Measurements from ENCODE around the gene RPS27L. TPM values are rescaled to one million over a fixed set of nuclear protein-coding genes. Genes with fewer than 3 reads are reported as not detected.

RPS27L gene
- total and polyA plus RNA-seq, 2 experiments from 2014 or later = 30.6 to 326 TPM

GRCh38 chr15:63194302-63194701, 37.0 kb upstream of the RPS27L start:
- Histone ChIP-seq H3K27me3 (no peaks in the 10 kb centered on the region), H3K4me1 (ENCODE audit: low read depth) (peaks cover 33% of the 10 kb centered on the region), H3K36me3 (no peaks in the 10 kb centered on the region), H3K27ac (no peak overlapping the region), H3K9me3 (ENCODE audit: low read depth) (no peaks in the 10 kb centered on the region), H3K4me3 (no peak overlapping the region)
- no peak for DNase-seq (ENCODE audit: low read depth in 1 of 2, low spot score in 1 of 2)
- TF ChIP-seq CTCF (IDR thresholded peaks at IDR 0.05; ENCODE audit: low read depth, low read length) = no peak

DNA sequence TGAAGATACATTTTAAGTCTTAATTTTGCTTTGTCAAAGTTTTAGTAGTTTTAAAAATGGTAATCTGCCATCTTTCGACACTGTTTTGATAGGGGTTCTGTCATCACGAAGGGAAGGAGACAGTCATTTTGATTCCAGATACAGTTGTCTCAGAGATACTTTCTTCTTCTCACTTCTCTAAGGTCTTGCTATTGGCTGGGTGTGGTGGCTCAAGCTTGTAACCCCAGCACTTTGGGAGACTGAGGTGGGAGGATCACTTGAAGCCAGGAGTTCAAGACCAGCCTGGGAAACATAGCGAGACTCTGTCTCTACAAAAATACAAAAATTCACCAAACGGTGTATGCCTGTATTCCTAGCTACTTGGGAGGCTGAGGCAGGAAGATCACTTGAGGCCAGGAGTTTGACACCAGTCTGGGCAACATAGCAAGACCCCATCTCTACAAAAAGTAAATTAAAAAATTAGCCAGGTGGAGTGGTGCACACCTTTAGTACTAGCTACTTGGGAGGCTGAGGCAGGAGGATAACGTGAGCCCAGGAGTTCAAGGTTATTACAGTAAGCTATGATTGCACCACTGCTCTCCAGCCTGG, 35.4 kb upstream of the RPS27L start:
- DNase-seq (ENCODE audit: low read depth in 1 of 2, low spot score in 1 of 2) = no peak
- TF ChIP-seq CTCF (IDR thresholded peaks at IDR 0.05; ENCODE audit: low read depth, low read length) = no peak

DNA sequence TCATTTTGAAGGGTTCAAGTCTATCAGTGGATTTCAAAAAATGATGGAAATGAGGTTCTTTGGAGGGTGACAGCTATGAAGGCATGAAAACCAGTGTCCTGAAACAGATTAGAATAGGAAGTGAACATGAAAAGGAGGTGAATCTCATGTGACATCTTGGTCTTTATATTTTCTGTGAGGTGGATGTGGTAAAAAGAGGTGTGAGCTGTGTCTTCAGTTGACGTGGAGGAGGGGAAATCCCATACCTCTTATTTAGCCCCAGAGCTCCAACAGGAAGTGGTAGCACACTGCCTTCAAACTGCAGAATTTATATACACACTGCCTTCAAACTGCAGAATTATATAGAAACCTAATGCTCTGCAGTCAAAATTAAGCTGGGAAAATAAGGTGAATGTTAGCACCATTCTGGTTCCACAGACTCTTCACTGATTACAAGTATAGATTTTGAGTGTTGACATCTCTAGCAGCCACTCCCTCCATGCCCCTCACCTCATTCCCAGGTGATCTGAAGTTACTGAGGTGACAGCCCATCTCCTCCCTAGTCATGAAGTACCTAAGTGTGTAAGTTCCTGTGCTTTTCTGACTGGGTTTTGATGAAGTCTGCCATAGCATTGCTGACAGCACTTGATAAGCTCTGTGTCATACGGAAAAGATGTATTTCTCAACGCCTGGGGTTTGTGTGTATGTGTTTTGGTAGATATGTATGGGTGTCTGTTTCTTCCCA, 34.8 kb upstream of the RPS27L start:
- no peak overlapping the region for H3K27ac ChIP-seq
- peaks cover 3% of the 10 kb centered on the region for H3K27me3 ChIP-seq
- TF ChIP-seq CTCF (IDR thresholded peaks at IDR 0.05; ENCODE audit: low read depth, low read length) = no peak
- H3K9me3 ChIP-seq (ENCODE audit: low read depth) = no peaks in the 10 kb centered on the region
- H3K4me3 ChIP-seq = no peak overlapping the region
- no peaks in the 10 kb centered on the region for H3K36me3 ChIP-seq
- peak in 1 of 2 donors; percentile 52 for DNase-seq (ENCODE audit: low read depth in 1 of 2, low spot score in 1 of 2)
- H3K4me1 ChIP-seq (ENCODE audit: low read depth) = peaks cover 17% of the 10 kb centered on the region

More for the DNA sequence above, 35.4 kb upstream of the RPS27L start:
- Histone ChIP-seq H3K36me3 (no peaks in the 10 kb centered on the region), H3K9me3 (ENCODE audit: low read depth) (no peaks in the 10 kb centered on the region), H3K4me1 (ENCODE audit: low read depth) (peaks cover 17% of the 10 kb centered on the region), H3K4me3 (no peak overlapping the region), H3K27me3 (peaks cover 3% of the 10 kb centered on the region), H3K27ac (no peak overlapping the region)

GRCh38 chr15:63190769-63191649, 33.7 kb upstream of the RPS27L start:
- Histone ChIP-seq H3K4me1 (ENCODE audit: low read depth) (peaks cover 17% of the 10 kb centered on the region), H3K36me3 (no peaks in the 10 kb centered on the region), H3K4me3 (peak overlapping the region; percentile 83), H3K9me3 (ENCODE audit: low read depth) (no peaks in the 10 kb centered on the region), H3K27ac (no peak overlapping the region), H3K27me3 (peaks cover 3% of the 10 kb centered on the region)
- DNase-seq (ENCODE audit: low read depth in 1 of 2, low spot score in 1 of 2) = no peak
- no peak for TF ChIP-seq CTCF (IDR thresholded peaks at IDR 0.05; ENCODE audit: low read depth, low read length)

DNA sequence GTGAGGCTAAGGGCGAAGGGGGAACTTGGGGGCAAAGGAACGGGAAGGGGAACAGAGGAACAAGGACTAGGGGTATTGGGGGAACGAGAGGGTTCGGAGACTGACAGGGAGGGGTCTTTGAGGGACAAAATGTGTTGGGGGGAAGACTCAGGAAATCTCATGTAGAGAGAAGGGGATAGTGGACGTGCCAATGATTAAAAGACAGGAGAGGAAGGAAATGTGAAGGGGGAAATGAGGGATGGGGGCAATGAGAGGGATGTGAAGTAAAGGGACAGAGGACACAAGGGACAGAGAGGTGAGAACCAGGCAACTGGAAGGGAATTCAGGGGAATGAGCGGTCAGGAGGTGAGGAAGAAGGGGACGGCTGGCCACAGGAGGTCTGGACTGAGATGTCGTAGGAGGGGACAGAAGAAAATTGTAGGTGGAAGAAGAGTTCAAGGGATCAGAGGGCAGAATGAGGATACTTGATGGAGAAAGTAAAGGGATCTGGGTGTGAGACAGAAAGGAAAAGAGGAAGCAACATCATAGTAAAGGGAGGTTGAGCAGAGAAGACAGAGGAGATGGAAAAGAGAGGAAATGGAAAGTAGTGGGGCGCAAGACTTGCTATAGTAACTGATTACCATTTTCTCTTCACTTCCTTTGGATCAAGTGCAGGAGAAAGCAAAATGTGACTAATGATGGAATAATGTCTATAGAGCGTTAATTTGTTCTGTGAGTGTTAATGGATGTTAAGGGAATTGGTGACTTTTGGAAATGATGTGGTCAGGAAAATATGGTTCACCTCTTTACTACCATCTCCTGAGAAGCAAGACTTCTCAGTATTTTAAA, 32.9 kb upstream of the RPS27L start:
- Histone ChIP-seq H3K27ac (no peak overlapping the region), H3K27me3 (peaks cover 5% of the 10 kb centered on the region), H3K9me3 (ENCODE audit: low read depth) (no peaks in the 10 kb centered on the region), H3K36me3 (no peaks in the 10 kb centered on the region), H3K4me3 (peak overlapping the region; percentile 83), H3K4me1 (ENCODE audit: low read depth) (peaks cover 15% of the 10 kb centered on the region)
- no peak for DNase-seq (ENCODE audit: low read depth in 1 of 2, low spot score in 1 of 2)
- no peak for TF ChIP-seq CTCF (IDR thresholded peaks at IDR 0.05; ENCODE audit: low read depth, low read length)
